Measurements from ENCODE around the gene ACTR3C. TPM values are rescaled to one million over a fixed set of nuclear protein-coding genes. Genes with fewer than 3 reads are reported as not detected.
A peak's percentile ranks its signal among the peaks of the same experiment; 100 is the strongest.

The ACTR3C gene
- total and polyA plus RNA-seq, 2 of the 13 experiments (the other 11 are each of a cell fraction or from before 2014, with no cell fraction given): 3.8 to 7.5 TPM

- TF ChIP-seq ZFYVE20 (CRISPR knock-in tag; IDR thresholded peaks at IDR 0.05; ENCODE audit: borderline replicate concordance, low read depth): peak; percentile 80
- TF ChIP-seq ZNF816 (CRISPR knock-in tag; IDR thresholded peaks at IDR 0.05; ENCODE audit: borderline replicate concordance): peak; percentile 93
- TF ChIP-seq PREB (CRISPR knock-in tag; IDR thresholded peaks at IDR 0.05): no peak
- peak; percentile 65; the same call in 1 of the 2 replicates for TF ChIP-seq ZNF749 (CRISPR knock-in tag; IDR thresholded peaks at IDR 0.05; ENCODE audit: borderline replicate concordance)
- 0 out of 2 replicates have a peak, but pooled peaks have one; percentile 59 for TF ChIP-seq ZNF484 (CRISPR knock-in tag; IDR thresholded peaks at IDR 0.05; ENCODE audit: borderline replicate concordance, low read depth)
- TF ChIP-seq ZNF329 (CRISPR knock-in tag; IDR thresholded peaks at IDR 0.05; ENCODE audit: low read depth): peak; percentile 69; the same call in 1 of the 2 replicates
- TF ChIP-seq ZNF776 (CRISPR knock-in tag; IDR thresholded peaks at IDR 0.05): peak; percentile 95
- peak; percentile 95 for TF ChIP-seq KDM3A (CRISPR knock-in tag; IDR thresholded peaks at IDR 0.05; ENCODE audit: low read depth)
- no peak; the same call in 1 of the 2 replicates for TF ChIP-seq NCOR1 (IDR thresholded peaks at IDR 0.05; ENCODE audit: borderline replicate concordance, low read length)
- TF ChIP-seq ZSCAN29 (CRISPR knock-in tag; conservative IDR thresholded peaks at IDR 0.05): peak; percentile 73
- peak; percentile 45 for TF ChIP-seq ZNF281 (CRISPR knock-in tag; IDR thresholded peaks at IDR 0.05; ENCODE audit: borderline replicate concordance)
- no peak for TF ChIP-seq TRIM24 (CRISPR knock-in tag; IDR thresholded peaks at IDR 0.05)
- TF ChIP-seq ZFP36 (IDR thresholded peaks at IDR 0.05; ENCODE audit: borderline replicate concordance, low read depth, low read length, partially characterized antibody): no peak
- TF ChIP-seq ZNF770 (CRISPR knock-in tag; IDR thresholded peaks at IDR 0.05): peak; percentile 1
- TF ChIP-seq HOMEZ (CRISPR knock-in tag; IDR thresholded peaks at IDR 0.05; ENCODE audit: low read depth): peak; percentile 81; the same call in 1 of the 2 replicates
- peak; percentile 78 for TF ChIP-seq RFXAP (CRISPR knock-in tag; IDR thresholded peaks at IDR 0.05; ENCODE audit: borderline replicate concordance)
- TF ChIP-seq ZNF549 (CRISPR knock-in tag; IDR thresholded peaks at IDR 0.05): no peak
- 0 out of 2 replicates have a peak, but pooled peaks have one; percentile 32 for TF ChIP-seq ZFP36L1 (CRISPR knock-in tag; IDR thresholded peaks at IDR 0.05)
- peak; percentile 65 for TF ChIP-seq ATF7 (IDR thresholded peaks at IDR 0.05)
- peak; percentile 32 for TF ChIP-seq ATF7 (CRISPR knock-in tag; IDR thresholded peaks at IDR 0.05)
- peak; percentile 48; the same call in 1 of the 2 replicates for TF ChIP-seq FIP1L1 (IDR thresholded peaks at IDR 0.05; ENCODE audit: borderline replicate concordance, insufficient read depth, low read depth, low read length)
Observed at GRCh38 chr7:150322833-150323681, at the start of gene ACTR3C, which contains the start of gene LRRC61 (continued).

All from HepG2 (cell line).